GM12874 (cell line): ENCODE data around the gene NTHL1.

Source experiments
- TF ChIP-seq, protein P1 (sequence below): IDR thresholded peaks from 2 replicates; pipeline ENCODE4 v1.5.1; 2011; ENCODE audit warnings: low read depth, mild to moderate bottlenecking, control low read depth, low read length, moderate library complexity; ENCODE audit not compliant: insufficient read depth

NTHL1 gene

DNA sequence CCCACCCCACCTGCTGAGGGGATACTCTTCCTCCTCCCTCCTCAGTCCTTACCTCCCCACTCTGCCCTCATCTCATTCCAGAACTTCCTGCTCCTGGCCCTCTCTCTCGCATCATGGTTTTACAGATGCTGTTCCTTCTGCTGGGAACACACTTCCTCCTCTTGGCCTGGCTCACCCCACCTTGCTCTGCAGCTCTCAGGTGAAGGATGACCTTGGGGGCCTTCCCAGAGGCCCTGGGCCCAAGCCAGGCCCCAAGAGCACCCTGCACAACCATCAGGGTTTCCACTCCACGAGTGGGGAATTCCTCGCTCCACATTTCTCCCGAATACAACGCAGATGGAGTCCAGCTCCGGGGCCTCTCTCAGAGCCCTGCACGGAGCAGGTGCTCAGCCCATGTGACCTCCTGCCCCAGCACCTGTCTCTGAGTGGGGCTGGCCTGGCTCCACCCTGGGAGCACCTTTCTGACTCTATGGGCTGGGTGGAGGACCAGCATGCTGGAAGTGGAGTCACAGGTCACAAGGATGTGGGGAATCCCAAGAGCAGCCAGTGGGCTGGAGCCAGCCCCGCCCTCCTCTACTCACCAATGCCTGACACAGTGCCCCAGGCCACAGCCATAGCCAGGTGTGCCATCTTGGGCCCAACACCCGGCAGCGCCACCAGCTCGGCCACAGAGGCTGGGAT is 4.5 kb downstream of the NTHL1 start:
- TF ChIP-seq, protein P1, sequence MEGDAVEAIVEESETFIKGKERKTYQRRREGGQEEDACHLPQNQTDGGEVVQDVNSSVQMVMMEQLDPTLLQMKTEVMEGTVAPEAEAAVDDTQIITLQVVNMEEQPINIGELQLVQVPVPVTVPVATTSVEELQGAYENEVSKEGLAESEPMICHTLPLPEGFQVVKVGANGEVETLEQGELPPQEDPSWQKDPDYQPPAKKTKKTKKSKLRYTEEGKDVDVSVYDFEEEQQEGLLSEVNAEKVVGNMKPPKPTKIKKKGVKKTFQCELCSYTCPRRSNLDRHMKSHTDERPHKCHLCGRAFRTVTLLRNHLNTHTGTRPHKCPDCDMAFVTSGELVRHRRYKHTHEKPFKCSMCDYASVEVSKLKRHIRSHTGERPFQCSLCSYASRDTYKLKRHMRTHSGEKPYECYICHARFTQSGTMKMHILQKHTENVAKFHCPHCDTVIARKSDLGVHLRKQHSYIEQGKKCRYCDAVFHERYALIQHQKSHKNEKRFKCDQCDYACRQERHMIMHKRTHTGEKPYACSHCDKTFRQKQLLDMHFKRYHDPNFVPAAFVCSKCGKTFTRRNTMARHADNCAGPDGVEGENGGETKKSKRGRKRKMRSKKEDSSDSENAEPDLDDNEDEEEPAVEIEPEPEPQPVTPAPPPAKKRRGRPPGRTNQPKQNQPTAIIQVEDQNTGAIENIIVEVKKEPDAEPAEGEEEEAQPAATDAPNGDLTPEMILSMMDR, result no peak

DNA sequence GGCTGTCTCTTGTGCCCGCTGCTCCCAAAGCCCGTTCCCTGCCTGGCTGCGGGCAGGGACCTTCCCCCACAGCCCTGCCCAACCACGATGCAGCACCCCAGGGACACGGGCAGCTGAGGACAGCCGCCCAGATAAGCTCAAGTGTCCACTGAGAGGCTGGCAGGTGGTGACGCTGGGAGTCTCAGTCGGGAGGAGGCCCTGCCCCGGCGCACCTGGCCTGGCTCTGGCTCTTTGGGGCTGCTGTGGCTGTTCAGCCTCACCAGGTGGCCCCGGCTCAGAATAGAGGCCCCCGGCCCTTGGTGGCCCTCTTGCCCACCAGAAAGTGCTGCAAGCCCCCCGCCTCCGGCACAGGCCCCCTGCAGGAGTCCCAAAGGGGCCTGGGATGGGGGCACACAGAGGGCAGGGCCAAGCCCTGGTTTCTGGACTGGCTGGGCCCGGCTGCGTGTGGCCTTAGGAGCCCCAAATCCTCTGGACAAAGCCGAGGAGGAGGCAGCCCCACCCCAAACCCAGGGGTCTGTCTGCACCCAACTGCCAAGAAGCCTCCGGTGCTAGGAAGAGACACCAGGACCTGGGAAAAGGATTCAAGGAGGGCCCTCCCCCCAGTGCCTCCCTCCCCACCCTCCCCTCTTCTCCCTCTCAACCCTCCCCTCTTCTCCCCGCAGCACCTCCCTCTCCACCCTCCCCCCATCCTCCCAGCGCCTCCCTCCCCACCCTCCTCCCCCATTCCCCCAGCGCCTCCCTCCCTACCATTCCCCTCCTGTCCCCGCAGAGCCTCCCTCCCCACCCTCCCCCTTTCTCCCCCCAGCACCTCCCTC is 5.3 kb downstream of the NTHL1 start:
- TF ChIP-seq, protein P1, result no peak

DNA sequence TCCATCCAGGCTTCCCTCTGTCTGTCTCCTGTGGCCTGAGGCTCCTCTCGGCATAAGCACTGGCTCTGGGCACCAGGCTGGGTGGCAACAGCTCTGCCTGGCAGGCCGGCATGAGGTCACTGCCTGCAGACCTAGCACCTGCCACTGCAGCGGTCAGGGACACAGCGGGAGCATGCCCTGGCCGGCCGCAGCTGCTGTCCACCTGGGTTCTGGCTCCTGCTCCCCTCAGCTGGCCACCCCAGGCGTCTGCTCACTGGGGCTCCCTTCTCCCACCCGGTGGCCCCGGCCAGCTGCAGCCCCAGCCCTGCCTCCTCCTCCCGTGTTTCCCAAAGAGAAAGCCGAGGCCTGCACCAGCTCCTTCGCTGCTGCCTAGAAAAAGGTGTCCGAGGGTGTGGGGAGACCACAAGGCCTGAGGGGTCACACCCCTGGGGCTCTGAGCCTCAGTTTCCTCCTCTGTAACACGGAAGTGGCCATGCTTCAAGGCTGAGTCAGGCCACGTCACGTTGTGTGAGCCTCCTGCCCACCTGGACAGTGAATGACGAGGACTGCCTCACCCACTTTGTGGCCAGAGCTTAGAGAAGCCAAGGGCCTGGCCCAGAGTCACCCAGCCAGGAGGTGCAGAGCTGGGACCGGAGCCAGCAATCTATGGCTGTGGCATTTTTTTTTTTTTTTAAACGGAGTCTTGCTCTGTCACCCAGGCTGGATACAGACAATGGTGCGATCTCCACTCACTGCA is 6.7 kb downstream of the NTHL1 start:
- TF ChIP-seq, protein P1, result no peak

DNA sequence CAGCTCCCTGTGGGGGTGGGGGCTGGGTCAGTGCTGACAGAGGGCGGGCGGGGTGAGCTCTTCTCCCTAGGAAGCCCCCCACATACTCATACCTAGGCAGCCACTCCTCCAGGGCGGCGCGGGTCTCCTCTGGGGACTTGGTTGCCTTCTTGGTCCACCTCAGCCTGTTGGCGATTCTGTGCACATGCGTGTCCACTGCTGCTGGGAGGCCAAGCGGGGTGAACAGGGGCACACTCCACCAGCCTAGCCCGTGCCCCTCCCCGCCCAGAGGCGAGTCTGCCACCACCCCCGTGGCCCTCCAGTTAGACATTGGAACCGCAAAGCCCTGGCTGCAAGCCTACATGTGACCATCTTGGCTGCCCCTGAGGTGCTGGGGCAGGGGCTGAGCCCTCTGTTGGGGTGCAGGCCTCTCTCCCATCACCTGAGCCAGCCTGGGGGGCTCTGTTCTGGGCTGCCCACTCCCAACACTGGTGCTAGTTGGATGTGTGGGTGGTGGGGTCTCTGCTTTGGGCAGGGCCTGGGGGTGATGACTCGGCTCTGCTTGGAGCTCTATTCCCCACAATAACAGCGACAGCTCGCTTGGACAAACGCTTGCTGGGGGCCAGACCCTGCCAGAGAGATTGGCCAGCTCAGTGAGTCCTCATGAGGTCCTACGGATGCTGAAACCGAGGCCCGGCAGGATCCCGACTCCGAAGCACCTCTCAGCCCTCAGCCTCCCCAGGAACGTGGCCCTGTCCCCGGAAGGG is 7.4 kb downstream of the NTHL1 start:
- TF ChIP-seq, protein P1, result no peak

DNA sequence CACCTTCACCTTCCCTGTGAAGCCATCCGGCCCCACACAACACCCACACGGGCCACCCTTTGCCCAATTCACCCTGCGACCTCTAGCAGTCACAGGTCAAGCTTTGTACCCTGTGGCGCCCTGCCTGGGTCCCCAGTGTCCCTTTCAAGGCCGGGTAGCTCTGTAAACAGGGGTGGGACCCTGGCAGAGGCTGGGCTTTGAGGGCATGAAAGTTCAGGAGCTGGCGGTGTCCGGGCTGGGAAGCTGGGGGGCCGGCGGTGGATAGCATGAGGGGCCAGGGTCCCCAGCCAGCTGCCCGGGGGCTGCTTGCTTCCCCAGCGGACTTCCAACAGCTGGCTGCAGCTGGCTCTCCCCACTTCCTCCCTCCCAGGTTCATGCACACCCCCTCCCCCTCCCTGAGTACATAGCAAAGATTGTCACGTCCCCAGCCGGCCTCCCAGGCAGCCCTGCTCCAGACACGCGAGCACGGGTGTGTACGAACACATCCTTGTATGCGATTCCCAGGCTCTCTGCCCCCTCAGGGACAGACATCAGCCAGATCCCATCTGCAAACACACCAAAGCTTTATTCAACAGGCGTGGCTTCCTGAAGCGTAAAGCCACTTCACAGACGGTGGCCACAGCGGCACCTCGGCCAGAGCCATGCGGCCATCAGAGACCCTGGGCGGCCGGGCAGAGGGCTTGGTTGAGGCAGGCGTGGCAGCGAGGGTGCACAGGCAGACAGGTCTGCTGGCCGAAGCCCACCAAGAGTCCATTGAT is 8.2 kb downstream of the NTHL1 start:
- TF ChIP-seq, protein P1, result no peak

DNA sequence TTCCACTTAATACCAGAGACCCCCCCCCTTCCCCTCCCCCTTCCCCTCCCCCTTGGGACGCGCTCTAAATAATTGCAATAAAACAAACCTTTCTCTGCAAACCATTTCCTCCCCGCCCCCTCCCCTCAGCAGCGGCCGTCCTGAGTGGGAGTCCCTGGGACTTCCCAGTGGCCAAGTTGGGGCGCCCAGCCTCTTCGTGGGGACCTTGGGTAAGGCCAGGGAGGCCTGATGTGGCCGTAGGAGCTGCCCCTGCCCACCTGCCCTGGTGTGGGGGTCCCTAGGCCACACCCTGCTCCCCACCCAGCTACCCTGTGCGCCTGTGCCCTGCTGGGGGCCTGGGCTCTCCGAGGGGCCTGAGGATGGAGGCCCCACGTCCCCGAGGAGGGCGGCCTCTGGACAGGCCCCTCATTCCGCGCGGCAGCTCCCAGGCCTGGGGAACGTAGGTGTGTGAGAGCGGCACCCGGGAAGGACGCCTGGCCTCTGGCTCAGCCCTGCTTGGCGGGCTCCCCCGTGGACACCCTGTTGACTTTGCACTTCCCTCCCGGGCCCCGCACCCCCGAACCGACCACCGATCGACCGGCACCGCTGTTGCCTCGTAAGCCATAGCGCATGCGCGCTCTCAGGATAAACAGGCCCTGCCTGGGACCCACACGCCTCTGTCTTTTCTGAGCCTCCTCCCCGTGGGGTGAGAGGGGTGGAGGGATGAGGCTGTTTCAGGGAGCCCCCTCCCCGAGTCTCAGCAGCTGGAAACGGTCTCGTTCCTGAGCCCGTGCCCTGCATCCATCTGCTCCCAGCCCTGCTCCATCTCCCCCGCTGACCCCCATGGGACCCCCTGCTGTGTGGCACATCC is 9.0 kb downstream of the NTHL1 start:
- TF ChIP-seq, protein P1, result no peak
